DND-41 (cell line): ENCODE results near the gene CACUL1.

Experiments used
- EZH2 ChIP-seq: IDR thresholded peaks from 3 replicates; pipeline ENCODE4 v1.6.1; 2012; ENCODE audit warnings: borderline replicate concordance, low read depth, mild to moderate bottlenecking, moderate library complexity, low read length, inconsistent platforms; ENCODE audit not compliant: severe bottlenecking
- TF ChIP-seq, protein P1 (sequence below): IDR thresholded peaks from 2 replicates; pipeline ENCODE4 v1.5.1; 2012; ENCODE audit warnings: borderline replicate concordance, low read length, moderate library complexity, mild to moderate bottlenecking; ENCODE audit not compliant: poor library complexity, severe bottlenecking; ENCODE audit errors: extremely low read depth

DNA sequence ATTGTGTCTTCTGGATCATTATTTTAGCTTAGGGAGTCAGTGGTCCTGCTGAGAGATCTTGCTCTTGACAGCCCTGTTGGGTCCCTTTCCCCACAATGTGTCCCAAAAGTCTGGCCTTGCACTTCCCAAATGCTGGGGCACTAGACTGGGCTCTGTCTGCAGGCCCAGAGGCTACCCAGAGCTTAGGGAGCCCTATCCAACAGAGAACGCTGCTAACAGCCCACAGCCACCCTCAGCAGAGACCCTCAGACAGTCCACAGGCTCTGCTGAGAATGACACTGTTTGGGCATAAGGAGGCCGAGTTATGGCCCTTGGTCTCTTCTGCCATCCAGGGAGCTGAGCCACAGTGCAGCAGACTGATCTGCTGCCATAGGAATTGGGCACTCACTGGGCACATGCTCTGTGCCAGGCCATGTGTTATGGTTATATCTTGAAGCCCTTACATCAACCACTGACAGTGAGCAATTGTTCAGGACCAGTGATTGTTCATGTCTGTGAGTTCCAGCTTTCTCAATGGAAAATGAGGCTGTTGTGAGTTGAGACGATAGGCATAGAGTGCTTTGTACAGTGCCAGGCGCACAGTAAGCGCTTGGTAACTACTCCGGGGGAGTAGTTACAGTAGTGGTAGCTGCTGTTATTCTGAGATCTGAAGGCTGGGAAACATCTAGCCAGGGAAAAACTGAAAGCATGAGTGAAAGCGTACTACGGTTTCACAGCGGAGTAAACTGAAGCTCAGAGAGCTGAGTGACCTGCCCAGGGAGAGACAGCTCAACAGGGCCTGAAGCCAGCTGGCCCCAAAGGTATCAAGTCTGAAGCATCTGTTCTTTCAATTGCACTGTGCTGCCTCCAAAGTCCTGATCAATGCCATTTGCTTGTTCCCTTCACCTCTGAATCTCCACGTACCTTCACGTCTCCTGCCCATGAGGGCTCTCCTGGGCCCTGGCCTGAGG, 81.7 kb downstream of the CACUL1 start:
- TF ChIP-seq, protein P1, sequence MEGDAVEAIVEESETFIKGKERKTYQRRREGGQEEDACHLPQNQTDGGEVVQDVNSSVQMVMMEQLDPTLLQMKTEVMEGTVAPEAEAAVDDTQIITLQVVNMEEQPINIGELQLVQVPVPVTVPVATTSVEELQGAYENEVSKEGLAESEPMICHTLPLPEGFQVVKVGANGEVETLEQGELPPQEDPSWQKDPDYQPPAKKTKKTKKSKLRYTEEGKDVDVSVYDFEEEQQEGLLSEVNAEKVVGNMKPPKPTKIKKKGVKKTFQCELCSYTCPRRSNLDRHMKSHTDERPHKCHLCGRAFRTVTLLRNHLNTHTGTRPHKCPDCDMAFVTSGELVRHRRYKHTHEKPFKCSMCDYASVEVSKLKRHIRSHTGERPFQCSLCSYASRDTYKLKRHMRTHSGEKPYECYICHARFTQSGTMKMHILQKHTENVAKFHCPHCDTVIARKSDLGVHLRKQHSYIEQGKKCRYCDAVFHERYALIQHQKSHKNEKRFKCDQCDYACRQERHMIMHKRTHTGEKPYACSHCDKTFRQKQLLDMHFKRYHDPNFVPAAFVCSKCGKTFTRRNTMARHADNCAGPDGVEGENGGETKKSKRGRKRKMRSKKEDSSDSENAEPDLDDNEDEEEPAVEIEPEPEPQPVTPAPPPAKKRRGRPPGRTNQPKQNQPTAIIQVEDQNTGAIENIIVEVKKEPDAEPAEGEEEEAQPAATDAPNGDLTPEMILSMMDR = no peak
- no peak for TF ChIP-seq EZH2
